ENCODE measurements around the gene NEURL1B. TPM values are rescaled to one million over a fixed set of nuclear protein-coding genes. Genes with fewer than 3 reads are reported as not detected.
A peak's percentile ranks its signal among the peaks of the same experiment; 100 is the strongest.
"Not testable (repeated sequence)": the region's sequence is repeated elsewhere in the genome, so short reads cannot be mapped to it uniquely, and the experiment has no call there.

Gene NEURL1B
- total and polyA plus RNA-seq, 2 donors, result 4.7 to 5.3 TPM

DNA sequence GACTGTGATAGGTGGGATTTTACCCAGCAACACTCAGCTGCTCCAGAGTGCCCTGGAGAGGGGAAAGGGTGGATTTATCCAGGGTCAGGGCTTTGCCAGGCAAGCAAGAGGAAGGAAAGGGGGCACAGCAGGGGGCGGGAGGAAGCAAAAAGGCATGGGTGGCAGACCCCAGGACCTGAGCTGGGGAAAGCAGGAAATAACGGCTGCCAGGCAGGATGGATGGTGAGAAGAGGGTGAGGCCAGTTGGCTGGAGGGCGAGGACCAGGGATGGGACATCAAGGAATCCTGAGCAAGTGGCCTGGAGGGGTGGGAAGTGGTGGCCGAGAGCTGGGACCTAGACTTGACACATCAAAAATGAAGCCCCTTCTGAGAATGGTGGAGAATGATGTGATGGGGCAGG is 65.7 kb downstream of the NEURL1B start:
- no peak overlapping the region for H3K4me3 ChIP-seq (ENCODE audit: low read length in 2 of 2)
- H3K27ac ChIP-seq (ENCODE audit: low read depth in 1 of 2, low read length in 1 of 2), result no peak overlapping the region
- H3K4me1 ChIP-seq (ENCODE audit: control insufficient read depth in 2 of 2, insufficient read depth in 2 of 2, low read length in 2 of 2), result peaks cover 0 to 2% of the 10 kb centered on the region in 2 donors
- DNase-seq (ENCODE audit: low read depth in 6 of 9, low spot score in 9 of 9), result no peak
- no peaks in the 10 kb centered on the region for H3K36me3 ChIP-seq (ENCODE audit: control insufficient read depth in 2 of 2, insufficient read depth in 2 of 2, low read length in 1 of 2)
- H3K9me3 ChIP-seq (ENCODE audit: control insufficient read depth in 2 of 2, insufficient read depth in 1 of 2, low read length in 1 of 2), result no peaks in the 10 kb centered on the region
- peaks cover 2 to 24% of the 10 kb centered on the region in 2 donors for H3K27me3 ChIP-seq (ENCODE audit: control insufficient read depth in 2 of 2, insufficient read depth in 1 of 2, low read length in 1 of 2)
- 56% methylated on average over 4 of the region's 4 CpGs for WGBS

DNA sequence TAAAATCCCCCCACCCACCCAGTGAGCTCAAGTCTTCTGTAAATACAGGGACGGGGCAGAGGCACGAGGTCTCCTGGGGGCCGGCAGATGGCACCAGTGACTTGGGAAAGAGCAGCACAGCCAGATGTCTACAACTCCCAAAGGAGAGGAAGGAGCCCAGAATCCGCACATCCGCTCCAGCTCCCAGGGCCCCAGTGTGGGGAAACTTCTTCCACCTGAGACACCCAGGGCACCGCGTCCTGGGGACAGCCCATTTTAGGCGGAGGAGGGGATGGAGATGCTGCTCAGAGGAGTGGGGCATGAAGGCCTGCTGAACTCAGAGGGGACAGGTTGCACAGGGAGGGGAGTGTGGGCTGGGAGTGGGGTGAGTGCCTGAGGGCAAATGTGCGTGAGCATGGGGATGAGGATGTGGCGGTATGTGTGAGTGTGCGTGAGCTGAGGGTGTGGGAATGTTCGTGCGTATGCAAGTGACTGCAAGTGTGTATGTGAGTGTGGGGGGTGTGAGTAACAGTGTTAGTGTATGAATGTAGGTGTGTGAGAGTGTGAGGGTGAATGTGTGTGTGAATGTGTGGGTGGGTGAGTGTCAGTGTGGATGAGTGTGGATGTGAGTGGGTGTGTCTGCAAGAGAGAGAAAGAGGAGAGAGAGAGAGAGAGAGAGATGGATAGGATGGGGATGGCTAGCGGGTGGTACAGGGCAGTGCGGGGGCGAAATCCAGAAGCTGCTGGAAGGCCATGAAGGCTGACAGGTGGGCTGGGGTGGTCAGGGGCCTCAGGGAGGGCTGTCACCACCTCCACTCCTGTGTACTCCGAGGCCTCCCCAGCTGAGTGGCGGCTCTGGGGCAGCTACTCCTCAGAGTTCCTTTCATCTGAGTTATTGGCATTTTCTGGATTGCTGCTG is 66.5 kb downstream of the NEURL1B start:
- Histone ChIP-seq H3K27ac (ENCODE audit: low read depth in 1 of 2, low read length in 1 of 2) (no peak overlapping the region), H3K27me3 (ENCODE audit: control insufficient read depth in 2 of 2, insufficient read depth in 1 of 2, low read length in 1 of 2) (peaks cover 2 to 20% of the 10 kb centered on the region in 2 donors), H3K36me3 (ENCODE audit: control insufficient read depth in 2 of 2, insufficient read depth in 2 of 2, low read length in 1 of 2) (no peaks in the 10 kb centered on the region), H3K4me3 (ENCODE audit: low read length in 2 of 2) (no peak overlapping the region), H3K9me3 (ENCODE audit: control insufficient read depth in 2 of 2, insufficient read depth in 1 of 2, low read length in 1 of 2) (no peaks in the 10 kb centered on the region), H3K4me1 (ENCODE audit: control insufficient read depth in 2 of 2, insufficient read depth in 2 of 2, low read length in 2 of 2) (no peaks in the 10 kb centered on the region)
- peak in 1 of 9 donors; percentile 47 for DNase-seq (ENCODE audit: low read depth in 6 of 9, low spot score in 9 of 9)
- 65% methylated on average over 18 of the region's 18 CpGs for WGBS

DNA sequence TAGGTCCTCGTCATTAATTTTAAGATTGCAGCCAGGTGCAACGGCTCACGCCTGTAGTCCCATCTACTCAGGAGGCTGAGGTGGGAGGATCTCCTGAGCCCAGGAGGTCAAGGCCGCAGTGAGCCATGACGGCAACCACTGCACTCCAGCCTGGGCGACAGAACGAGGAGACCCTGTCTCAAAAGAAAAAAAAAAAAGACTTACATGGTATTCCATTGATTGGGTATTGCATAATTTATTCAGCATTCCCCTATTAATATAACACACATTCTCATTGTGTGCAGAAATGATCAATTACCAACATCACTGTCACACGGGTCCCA is 67.1 kb downstream of the NEURL1B start:
- WGBS, result 94% methylated on average over 8 of the region's 8 CpGs
- no peak overlapping the region for H3K27ac ChIP-seq (ENCODE audit: low read depth in 1 of 2, low read length in 1 of 2)
- H3K9me3 ChIP-seq (ENCODE audit: control insufficient read depth in 2 of 2, insufficient read depth in 1 of 2, low read length in 1 of 2), result no peaks in the 10 kb centered on the region
- H3K27me3 ChIP-seq (ENCODE audit: control insufficient read depth in 2 of 2, insufficient read depth in 1 of 2, low read length in 1 of 2), result peaks cover 2 to 20% of the 10 kb centered on the region in 2 donors
- H3K4me1 ChIP-seq (ENCODE audit: control insufficient read depth in 2 of 2, insufficient read depth in 2 of 2, low read length in 2 of 2), result peaks cover 0 to 2% of the 10 kb centered on the region in 2 donors
- no peaks in the 10 kb centered on the region for H3K36me3 ChIP-seq (ENCODE audit: control insufficient read depth in 2 of 2, insufficient read depth in 2 of 2, low read length in 1 of 2)
- H3K4me3 ChIP-seq (ENCODE audit: low read length in 2 of 2), result no peak overlapping the region
- no peak for DNase-seq (ENCODE audit: low read depth in 6 of 9, low spot score in 9 of 9)

DNA sequence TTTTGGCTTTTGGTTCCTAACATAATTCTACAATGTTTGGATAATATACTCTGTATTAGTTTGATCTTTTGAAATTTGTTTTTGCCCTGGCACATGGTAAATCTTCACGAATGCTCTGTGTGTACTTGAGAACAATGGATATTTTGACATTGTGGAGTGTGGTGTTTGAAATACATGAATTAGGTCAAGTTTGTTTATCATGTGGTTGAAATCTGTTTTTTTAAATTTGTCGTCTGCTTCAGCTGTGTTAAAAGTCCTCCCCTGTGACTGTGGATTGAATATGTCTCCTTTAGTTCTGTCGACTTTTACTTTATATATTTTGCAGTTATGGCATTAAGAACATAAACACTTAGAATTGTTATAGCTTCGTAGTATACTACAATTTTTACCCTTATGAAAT is 69.6 kb downstream of the NEURL1B start:
- DNase-seq (ENCODE audit: low read depth in 6 of 9, low spot score in 9 of 9), result no peak
- WGBS, result 74% methylated on average over 4 of the region's 4 CpGs
- peaks cover 0 to 4% of the 10 kb centered on the region in 2 donors for H3K4me1 ChIP-seq (ENCODE audit: control insufficient read depth in 2 of 2, insufficient read depth in 2 of 2, low read length in 2 of 2)
- no peak overlapping the region for H3K4me3 ChIP-seq (ENCODE audit: low read length in 2 of 2)
- no peaks in the 10 kb centered on the region for H3K36me3 ChIP-seq (ENCODE audit: control insufficient read depth in 2 of 2, insufficient read depth in 2 of 2, low read length in 1 of 2)
- no peaks in the 10 kb centered on the region for H3K9me3 ChIP-seq (ENCODE audit: control insufficient read depth in 2 of 2, insufficient read depth in 1 of 2, low read length in 1 of 2)
- no peak overlapping the region for H3K27ac ChIP-seq (ENCODE audit: low read depth in 1 of 2, low read length in 1 of 2)
- H3K27me3 ChIP-seq (ENCODE audit: control insufficient read depth in 2 of 2, insufficient read depth in 1 of 2, low read length in 1 of 2), result peaks cover 2 to 19% of the 10 kb centered on the region in 2 donors

DNA sequence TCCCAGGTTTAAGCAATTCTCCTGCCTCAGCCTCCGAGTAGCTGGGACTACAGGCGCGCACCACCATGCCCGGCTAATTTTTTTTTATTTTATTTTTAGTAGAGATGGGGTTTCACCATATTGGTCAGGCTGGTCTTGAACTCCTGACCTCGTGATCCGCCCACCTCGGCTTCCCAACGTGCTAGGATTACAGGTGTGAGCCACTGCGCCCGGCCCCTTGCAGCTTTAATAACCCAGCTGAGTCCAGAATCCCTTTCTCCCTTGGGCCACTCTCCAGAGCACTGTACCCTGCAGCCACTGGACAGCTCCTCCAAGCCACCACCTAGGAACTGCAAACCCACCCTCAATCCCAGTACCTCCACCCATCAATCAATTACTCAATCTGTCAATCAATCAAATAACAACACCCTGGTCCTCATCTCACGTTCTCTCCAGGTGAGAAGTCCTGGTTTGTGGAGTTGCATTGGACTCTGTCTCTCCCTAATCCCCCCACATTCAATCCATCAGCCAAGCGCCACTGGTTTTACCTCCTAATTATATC is 70.3 kb downstream of the NEURL1B start:
- not testable (repeated sequence) for H3K4me3 ChIP-seq (ENCODE audit: low read length in 2 of 2); H3K4me1 ChIP-seq (ENCODE audit: control insufficient read depth in 2 of 2, insufficient read depth in 2 of 2, low read length in 2 of 2); DNase-seq (ENCODE audit: low read depth in 6 of 9, low spot score in 9 of 9); H3K27ac ChIP-seq (ENCODE audit: low read depth in 1 of 2, low read length in 1 of 2); H3K9me3 ChIP-seq (ENCODE audit: control insufficient read depth in 2 of 2, insufficient read depth in 1 of 2, low read length in 1 of 2); H3K36me3 ChIP-seq (ENCODE audit: control insufficient read depth in 2 of 2, insufficient read depth in 2 of 2, low read length in 1 of 2)
- 92% methylated on average over 12 of the region's 12 CpGs for WGBS
- H3K27me3 ChIP-seq (ENCODE audit: control insufficient read depth in 2 of 2, insufficient read depth in 1 of 2, low read length in 1 of 2), result peaks cover 2 to 16% of the 10 kb centered on the region in 2 donors

DNA sequence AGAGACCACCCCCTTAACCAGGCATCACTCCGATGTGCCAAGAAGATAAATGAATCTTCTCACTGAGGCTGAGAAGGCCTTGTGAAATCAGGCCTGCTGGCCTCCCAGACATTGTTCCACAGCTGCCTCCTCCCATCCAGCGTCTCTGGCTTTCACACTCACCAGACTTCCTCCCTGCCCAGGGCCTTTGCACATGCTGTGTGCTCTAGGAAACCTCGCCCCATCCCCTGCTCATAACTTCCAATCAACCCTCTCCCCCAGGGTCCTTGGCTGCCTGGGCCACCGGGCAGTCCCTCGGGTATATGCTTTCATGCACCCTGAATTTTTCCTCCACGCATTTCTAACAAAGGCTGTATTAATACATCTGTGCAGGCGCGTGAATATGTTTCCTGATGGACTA is 71.5 kb downstream of the NEURL1B start:
- peaks cover 0 to 11% of the 10 kb centered on the region in 2 donors for H3K4me1 ChIP-seq (ENCODE audit: control insufficient read depth in 2 of 2, insufficient read depth in 2 of 2, low read length in 2 of 2)
- no peak overlapping the region for H3K4me3 ChIP-seq (ENCODE audit: low read length in 2 of 2)
- 68% methylated on average over 8 of the region's 8 CpGs for WGBS
- H3K36me3 ChIP-seq (ENCODE audit: control insufficient read depth in 2 of 2, insufficient read depth in 2 of 2, low read length in 1 of 2), result no peaks in the 10 kb centered on the region
- no peak overlapping the region for H3K27ac ChIP-seq (ENCODE audit: low read depth in 1 of 2, low read length in 1 of 2)
- DNase-seq (ENCODE audit: low read depth in 6 of 9, low spot score in 9 of 9), result no peak
- H3K27me3 ChIP-seq (ENCODE audit: control insufficient read depth in 2 of 2, insufficient read depth in 1 of 2, low read length in 1 of 2), result peaks cover 2 to 11% of the 10 kb centered on the region in 2 donors
- H3K9me3 ChIP-seq (ENCODE audit: control insufficient read depth in 2 of 2, insufficient read depth in 1 of 2, low read length in 1 of 2), result no peaks in the 10 kb centered on the region

DNA sequence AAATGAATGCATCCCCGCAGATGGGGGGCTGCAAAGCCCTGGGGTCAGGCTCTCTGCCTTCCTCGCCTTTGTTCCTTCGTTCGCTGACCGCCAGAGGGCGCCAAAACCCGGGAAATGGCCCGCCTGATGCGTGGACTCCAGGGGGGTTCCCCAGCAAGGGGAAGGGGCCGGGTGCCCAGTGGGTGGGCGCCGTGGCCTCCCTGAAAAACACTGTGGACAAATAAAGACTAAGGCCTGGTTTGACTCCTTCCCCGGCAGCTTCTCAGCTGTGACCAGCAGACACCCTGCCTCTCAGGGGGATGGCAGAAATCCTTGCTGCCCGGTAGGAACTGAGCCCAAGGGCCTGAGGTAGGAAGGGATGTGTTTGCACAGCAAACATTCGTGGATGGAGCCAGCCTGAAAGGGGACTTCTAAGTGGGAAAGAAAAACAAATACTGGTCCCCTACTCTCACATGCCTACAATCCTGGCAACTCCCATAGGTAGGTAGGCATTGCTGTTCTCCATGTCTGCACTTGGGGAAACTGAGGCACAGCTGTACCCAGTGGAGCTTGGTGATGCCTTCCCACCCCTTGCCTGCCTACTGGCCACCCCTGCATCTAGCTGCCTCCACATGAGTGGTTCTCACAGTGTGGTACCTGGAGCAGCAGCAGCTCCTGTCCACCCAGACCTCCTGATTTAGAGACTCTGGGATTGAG is 72.2 kb downstream of the NEURL1B start:
- Histone ChIP-seq H3K4me1 (ENCODE audit: control insufficient read depth in 2 of 2, insufficient read depth in 2 of 2, low read length in 2 of 2) (peaks cover 0 to 11% of the 10 kb centered on the region in 2 donors), H3K27ac (ENCODE audit: low read depth in 1 of 2, low read length in 1 of 2) (no peak overlapping the region), H3K27me3 (ENCODE audit: control insufficient read depth in 2 of 2, insufficient read depth in 1 of 2, low read length in 1 of 2) (peaks cover 2 to 15% of the 10 kb centered on the region in 2 donors), H3K9me3 (ENCODE audit: control insufficient read depth in 2 of 2, insufficient read depth in 1 of 2, low read length in 1 of 2) (no peaks in the 10 kb centered on the region), H3K4me3 (ENCODE audit: low read length in 2 of 2) (no peak overlapping the region), H3K36me3 (ENCODE audit: control insufficient read depth in 2 of 2, insufficient read depth in 2 of 2, low read length in 1 of 2) (no peaks in the 10 kb centered on the region)
- 7% methylated on average over 15 of the region's 15 CpGs for WGBS
- DNase-seq (ENCODE audit: low read depth in 6 of 9, low spot score in 9 of 9), result peak in 4 of 9 donors; percentile 38 to 74 (median 58)

DNA sequence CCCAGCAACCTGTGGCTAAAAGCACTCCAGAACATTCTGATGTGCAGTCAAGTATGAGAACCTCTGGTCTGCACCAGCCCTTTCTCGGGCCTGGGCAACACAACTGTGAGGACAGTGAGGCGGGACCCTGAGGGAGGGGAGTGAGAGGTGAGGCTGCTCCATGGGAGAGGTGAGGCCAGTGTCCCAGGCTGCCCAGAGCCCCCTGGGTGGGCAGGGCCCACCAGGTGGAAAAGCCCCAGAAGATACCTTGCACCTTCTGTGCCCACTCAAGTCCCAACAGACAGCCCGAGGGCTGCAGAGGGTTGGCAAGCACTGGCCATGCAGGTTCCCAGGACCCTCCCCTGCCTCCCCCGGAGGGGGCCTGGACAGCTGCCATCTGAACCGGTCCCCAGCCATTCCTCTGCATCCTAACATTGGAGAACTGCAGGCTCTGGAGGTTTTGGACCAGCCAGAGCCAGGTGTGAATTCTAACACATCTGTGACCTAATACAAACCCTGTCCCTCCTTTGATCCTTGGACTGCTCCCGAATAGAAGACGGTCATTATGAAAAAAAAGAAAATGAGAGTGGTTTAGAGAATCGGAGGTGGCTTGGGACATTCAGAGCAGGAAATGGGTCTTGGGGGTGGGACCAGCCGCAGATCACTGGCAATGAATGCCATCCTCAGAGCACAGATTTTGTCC is 72.9 kb downstream of the NEURL1B start:
- Histone ChIP-seq H3K4me1 (ENCODE audit: control insufficient read depth in 2 of 2, insufficient read depth in 2 of 2, low read length in 2 of 2) (peaks cover 0 to 11% of the 10 kb centered on the region in 2 donors), H3K27ac (ENCODE audit: low read depth in 1 of 2, low read length in 1 of 2) (no peak overlapping the region), H3K27me3 (ENCODE audit: control insufficient read depth in 2 of 2, insufficient read depth in 1 of 2, low read length in 1 of 2) (peaks cover 2 to 15% of the 10 kb centered on the region in 2 donors), H3K36me3 (ENCODE audit: control insufficient read depth in 2 of 2, insufficient read depth in 2 of 2, low read length in 1 of 2) (no peaks in the 10 kb centered on the region), H3K9me3 (ENCODE audit: control insufficient read depth in 2 of 2, insufficient read depth in 1 of 2, low read length in 1 of 2) (no peaks in the 10 kb centered on the region), H3K4me3 (ENCODE audit: low read length in 2 of 2) (no peak overlapping the region)
- 91% methylated on average over 9 of the region's 9 CpGs for WGBS
- DNase-seq (ENCODE audit: low read depth in 6 of 9, low spot score in 9 of 9), result no peak
